Heart left ventricle (tissue), 16 donors: ENCODE results near the gene UPK2. TPM values are rescaled to one million over a fixed set of nuclear protein-coding genes. Genes with fewer than 3 reads are reported as not detected.

Source experiments
- ATAC-seq, 4 donors: fragments of 200-7000 bp; cut with Tn5 transposase; one replicate each; pipeline ENCODE4 v1.9.1; 2020 to 2022; ENCODE audit warnings: moderate library complexity in 4 of 4, mild to moderate bottlenecking in 3 of 4, moderate number of reproducible peaks in 1 of 4
- DNase-seq, 5 donors: peaks; one replicate each; pipeline ENCODE4 v3.0.0-alpha.2; 2020
- H3K27ac ChIP-seq, 12 donors: fragments of 200-600 bp; sonication (generic) in 4 of 12; one replicate each; pipeline versions ENCODE4 v1.5.0 to v1.8.0; 2016 to 2022; ENCODE audit warnings: mild to moderate bottlenecking in 2 of 12
- H3K27me3 ChIP-seq, 9 donors: fragments of 200-600 bp; sonication (generic) in 2 of 9; one replicate each; pipeline versions ENCODE4 v1.5.1 to v1.8.0; 2016 to 2022; ENCODE audit warnings: mild to moderate bottlenecking in 3 of 9
- H3K36me3 ChIP-seq, 9 donors: fragments of 200-600 bp; sonication (generic) in 2 of 9; one replicate each; pipeline versions ENCODE4 v1.5.0 to v1.8.0; 2018 to 2022; ENCODE audit warnings: mild to moderate bottlenecking in 2 of 9
- H3K4me1 ChIP-seq, 12 donors: fragments of 200-600 bp; sonication (generic) in 4 of 12; one replicate each; pipeline versions ENCODE4 v1.5.0 to v1.8.0; 2016 to 2022; ENCODE audit warnings: mild to moderate bottlenecking in 3 of 12
- H3K4me3 ChIP-seq, 12 donors: fragments of 200-600 bp; sonication (generic) in 4 of 12; one replicate each; pipeline versions ENCODE4 v1.5.0 to v1.8.0; 2017 to 2022; ENCODE audit warnings: mild to moderate bottlenecking in 9 of 12, moderate library complexity in 4 of 12
- H3K9me3 ChIP-seq, 12 donors: fragments of 200-600 bp; sonication (generic) in 4 of 12; one replicate each; pipeline versions ENCODE4 v1.5.0 to v1.8.0; 2016 to 2022; ENCODE audit warnings: mild to moderate bottlenecking in 1 of 12
- POLR2A ChIP-seq, 2 donors: fragments of 450-650 bp; IDR thresholded peaks; one replicate each; pipeline ENCODE4 v1.6.1; 2017; ENCODE audit warnings: antibody characterized with exemption in 2 of 2, mild to moderate bottlenecking in 2 of 2, moderate library complexity in 2 of 2
- WGBS, 4 donors: extraction: QIAGEN DNeasy Blood & Tissue Kit in 2 of 4; methylation state at CpG; one replicate each; pipeline versions ENCODE4 v1.1.5 to v1.1.7; 2013 to 2018; 5-methylcytosine and 5-hydroxymethylcytosine counted together
- intact Hi-C, 10 donors: fragments of 100-400 bp; cut with DNase I; formaldehyde crosslinking; loops; one replicate each; pipeline versions ENCODE4 v1.11.1 to v1.14.2; 2022
- polyA plus RNA-seq, 2 donors: library from polyadenylated mRNA; stranded (reverse); fragments of 200-250 nt; gene quantifications; one replicate each; pipeline ENCODE4 v1.2.3, GENCODE V29; 2013
- total RNA-seq, 9 donors: library from RNA; depleted of rRNA in 2 of 9; stranded (reverse); fragments of >200 nt in 2 of 9; fragmentation: NEBNext Ultra II Directional in 3 of 9; extraction: Animal tissue kit (Norgen Biotek cat#: 25700) in 3 of 9; gene quantifications; one replicate each; pipeline versions ENCODE4 v1.1.0 to v1.2.4, GENCODE V29; 2016 to 2023
- TF ChIP-seq, protein P1 (sequence below), 12 donors: fragments of 200-600 bp; sonication (generic) in 4 of 12; IDR thresholded peaks; one replicate each; pipeline versions ENCODE4 v1.5.0 to v1.8.0; 2018 to 2022; ENCODE audit warnings: antibody characterized with exemption in 12 of 12, mild to moderate bottlenecking in 5 of 12
- donor health status: ischemic (EF 13 %, LVEDD 7.1; RV severe dilation, severe dysfunction).
- donor health status: healthy with polysubstance abuse.
- donor health status: DM: no; HTN: yes; CAD: no.
- donor health status: DM: no; HTN: no; CAD: no.
- donor health status: ischemic (EF 25% LVEDD 6.9; RV normal size, moderate dysfunction).
- donor health status: ischemic (EF 25% LVEDD 5.7; RV mildly dilated, moderate dysfunction).
- donor health status: healthy.
- donor health status: DM: yes; HTN: yes; CAD: no.
- donor health status: ischemic (EF 35%, LVEDD 5.7; RV mildly dilated, moderate dysfunction).
- donor health status: nonischemic (EF 11% LVEDD 7.7; RV severe dilation, severe dysfunction).
- donor health status: DM: yes; HTN: yes; CAD: no.
- donor health status: PGD.
- donor health status: ischemic (EF 29% LVEDD 5.4; RV normal size, mild dysfunction).
- donor health status: nonischemic (EF 23%, LVEDD 6.1; RV moderate dilation, normal function).

Gene UPK2
- total and polyA plus RNA-seq, 11 donors, result not detected

DNA sequence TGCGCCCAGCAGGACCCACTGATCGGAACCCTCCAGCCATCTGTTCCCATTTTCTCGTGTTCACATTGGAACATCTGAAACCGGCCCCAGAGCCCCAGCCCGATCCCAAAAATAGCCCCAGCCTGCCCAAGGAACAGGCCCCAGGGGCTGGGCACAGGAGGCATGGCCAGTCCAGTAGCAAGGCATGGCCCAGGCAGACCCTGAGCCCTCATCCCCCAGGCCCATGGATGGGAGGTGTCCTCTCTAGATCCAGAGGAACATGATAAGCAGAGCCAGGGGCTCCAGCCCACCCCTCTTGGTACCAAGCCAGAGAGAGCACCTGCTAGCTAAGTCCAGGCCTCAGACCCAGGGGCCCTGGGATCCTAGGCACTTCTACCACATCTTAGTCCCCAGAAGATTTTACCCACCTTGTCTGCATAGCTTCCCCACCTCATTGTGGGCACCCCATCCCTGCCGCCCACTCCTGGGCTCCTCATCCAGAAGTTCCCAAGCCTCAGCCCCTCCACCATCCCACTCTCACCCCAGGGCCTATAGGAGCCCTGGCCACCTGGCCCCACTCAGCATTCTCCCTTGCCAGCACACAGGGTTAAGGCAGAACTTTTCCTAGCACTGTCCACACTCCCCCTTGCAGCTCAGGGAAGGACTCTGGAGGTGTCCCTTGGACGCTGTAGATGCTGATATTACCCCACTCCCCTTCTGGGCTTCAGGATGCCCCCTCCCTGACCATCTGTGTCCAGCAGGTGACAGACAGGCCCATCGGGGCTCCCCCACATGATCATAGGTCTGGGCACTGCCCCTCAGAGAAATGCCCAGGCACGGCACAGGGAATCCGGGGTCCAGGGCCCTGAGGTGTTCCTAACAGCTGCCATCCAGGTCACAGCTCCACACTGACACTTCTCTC, 39.9 kb upstream of the UPK2 start:
- Histone ChIP-seq H3K27me3 (no peaks in the 10 kb centered on the region), H3K4me3 (peak overlapping the region in 6 of 12 donors; percentile 1 to 44 (median 10)), H3K4me1 (peaks cover 31 to 100% (median 99%) of the 10 kb centered on the region in 12 donors), H3K27ac (peak overlapping the region; percentile 87 to 100 (median 95)), H3K36me3 (no peaks in the 10 kb centered on the region), H3K9me3 (no peaks in the 10 kb centered on the region)
- TF ChIP-seq POLR2A (IDR thresholded peaks at IDR 0.05), result no peak
- TF ChIP-seq, protein P1, sequence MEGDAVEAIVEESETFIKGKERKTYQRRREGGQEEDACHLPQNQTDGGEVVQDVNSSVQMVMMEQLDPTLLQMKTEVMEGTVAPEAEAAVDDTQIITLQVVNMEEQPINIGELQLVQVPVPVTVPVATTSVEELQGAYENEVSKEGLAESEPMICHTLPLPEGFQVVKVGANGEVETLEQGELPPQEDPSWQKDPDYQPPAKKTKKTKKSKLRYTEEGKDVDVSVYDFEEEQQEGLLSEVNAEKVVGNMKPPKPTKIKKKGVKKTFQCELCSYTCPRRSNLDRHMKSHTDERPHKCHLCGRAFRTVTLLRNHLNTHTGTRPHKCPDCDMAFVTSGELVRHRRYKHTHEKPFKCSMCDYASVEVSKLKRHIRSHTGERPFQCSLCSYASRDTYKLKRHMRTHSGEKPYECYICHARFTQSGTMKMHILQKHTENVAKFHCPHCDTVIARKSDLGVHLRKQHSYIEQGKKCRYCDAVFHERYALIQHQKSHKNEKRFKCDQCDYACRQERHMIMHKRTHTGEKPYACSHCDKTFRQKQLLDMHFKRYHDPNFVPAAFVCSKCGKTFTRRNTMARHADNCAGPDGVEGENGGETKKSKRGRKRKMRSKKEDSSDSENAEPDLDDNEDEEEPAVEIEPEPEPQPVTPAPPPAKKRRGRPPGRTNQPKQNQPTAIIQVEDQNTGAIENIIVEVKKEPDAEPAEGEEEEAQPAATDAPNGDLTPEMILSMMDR (IDR thresholded peaks at IDR 0.05), result no peak
- ATAC-seq (no peak), DNase-seq (peak in 1 of 5 donors; percentile 61)
- WGBS, 4 donors, result 27 to 42% (median 39%) methylated on average over 8 to 10 of the region's 10 CpGs
- intact Hi-C loops, result no loop called here

DNA sequence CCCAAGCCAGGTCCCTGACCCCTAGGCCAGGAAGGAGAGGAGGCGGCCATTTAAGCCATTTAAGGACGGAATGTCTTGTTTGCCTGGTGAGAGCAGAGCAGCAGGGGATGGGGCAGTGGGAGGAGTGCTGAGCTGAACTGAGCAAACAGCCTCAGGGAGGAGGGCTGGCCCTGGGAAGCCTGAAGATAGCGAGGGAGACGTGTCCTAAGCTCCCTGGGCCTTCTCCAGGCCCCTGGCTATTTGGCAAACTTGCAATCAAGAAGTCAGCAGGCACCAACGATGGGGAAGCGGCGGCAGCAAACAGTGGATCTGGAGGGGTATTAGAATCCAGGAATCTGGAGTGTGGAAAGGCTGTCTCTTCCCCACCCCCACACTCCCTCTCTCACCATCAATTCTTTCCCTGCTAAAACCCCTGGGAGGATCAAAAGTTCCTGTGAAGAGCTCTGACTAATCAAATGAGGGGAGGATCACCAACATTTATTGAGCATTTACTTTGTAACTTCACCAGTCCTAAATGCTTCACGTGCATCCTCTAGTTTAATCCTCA, 39.2 kb upstream of the UPK2 start:
- H3K27ac ChIP-seq, result peak overlapping the region; percentile 87 to 100 (median 95)
- no peaks in the 10 kb centered on the region for H3K36me3 ChIP-seq
- H3K4me3 ChIP-seq, result peak overlapping the region in 6 of 12 donors; percentile 1 to 44 (median 10)
- 32 to 42% (median 36%) methylated on average over 5 to 8 of the region's 8 CpGs for WGBS, 4 donors
- peak; percentile 16 to 23 (median 20) for ATAC-seq
- no peaks in the 10 kb centered on the region for H3K9me3 ChIP-seq
- peaks cover 35 to 100% (median 99%) of the 10 kb centered on the region in 12 donors for H3K4me1 ChIP-seq
- no peaks in the 10 kb centered on the region for H3K27me3 ChIP-seq
- TF ChIP-seq, protein P1 (IDR thresholded peaks at IDR 0.05), result no peak
- no peak for TF ChIP-seq POLR2A (IDR thresholded peaks at IDR 0.05)
- DNase-seq, result peak in 2 of 5 donors; percentile 84 to 85
- intact Hi-C loops, result no loop called here

DNA sequence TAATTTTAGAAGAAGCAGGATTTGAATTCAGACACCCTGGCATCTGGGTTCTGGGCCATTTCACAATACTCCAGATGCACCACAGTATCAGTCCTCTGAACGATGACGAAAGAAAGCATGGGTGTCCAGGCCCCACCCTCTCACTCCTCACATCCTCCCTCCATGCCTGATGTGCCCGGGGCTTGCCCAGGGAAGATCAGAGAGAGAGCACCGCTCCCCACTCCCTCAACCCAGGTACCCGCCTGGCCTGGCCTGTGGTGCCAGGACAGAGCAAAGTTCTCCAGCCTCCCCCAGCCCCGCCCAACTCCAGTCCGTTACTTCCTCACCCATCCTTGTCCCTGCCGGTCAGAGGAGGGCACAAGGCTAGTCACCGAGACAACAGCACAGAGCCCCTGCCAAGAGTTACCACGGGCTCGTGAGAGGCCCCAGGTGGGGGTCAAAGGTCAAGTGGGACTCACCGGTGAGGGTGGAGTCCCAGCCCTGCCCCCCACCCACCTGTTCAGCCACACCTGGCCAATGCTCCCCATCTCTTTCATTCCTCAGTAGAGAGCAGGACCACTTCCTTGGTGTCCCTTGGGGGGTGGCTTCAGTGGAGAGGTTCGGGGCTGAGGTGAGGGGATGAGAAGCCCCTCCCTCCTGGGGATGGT, 38.5 kb upstream of the UPK2 start:
- Histone ChIP-seq H3K4me1 (peaks cover 35 to 100% (median 99%) of the 10 kb centered on the region in 12 donors), H3K27me3 (no peaks in the 10 kb centered on the region), H3K4me3 (peak overlapping the region in 10 of 12 donors; percentile 8 to 95 (median 39)), H3K27ac (peak overlapping the region; percentile 87 to 100 (median 95)), H3K9me3 (no peaks in the 10 kb centered on the region), H3K36me3 (no peaks in the 10 kb centered on the region)
- 10 to 23% (median 14%) methylated on average over 11 to 13 of the region's 13 CpGs for WGBS, 4 donors
- intact Hi-C loops, result no loop called here
- peak in 1 of 2 donors; percentile 22 for TF ChIP-seq POLR2A (IDR thresholded peaks at IDR 0.05)
- TF ChIP-seq, protein P1 (IDR thresholded peaks at IDR 0.05), result no peak
- peak in 3 of 4 donors; percentile 21 to 46 (median 40) for ATAC-seq
- peak in 2 of 5 donors; percentile 71 to 85 for DNase-seq
